Measurements from ENCODE around the gene GLB1L2.

DNA sequence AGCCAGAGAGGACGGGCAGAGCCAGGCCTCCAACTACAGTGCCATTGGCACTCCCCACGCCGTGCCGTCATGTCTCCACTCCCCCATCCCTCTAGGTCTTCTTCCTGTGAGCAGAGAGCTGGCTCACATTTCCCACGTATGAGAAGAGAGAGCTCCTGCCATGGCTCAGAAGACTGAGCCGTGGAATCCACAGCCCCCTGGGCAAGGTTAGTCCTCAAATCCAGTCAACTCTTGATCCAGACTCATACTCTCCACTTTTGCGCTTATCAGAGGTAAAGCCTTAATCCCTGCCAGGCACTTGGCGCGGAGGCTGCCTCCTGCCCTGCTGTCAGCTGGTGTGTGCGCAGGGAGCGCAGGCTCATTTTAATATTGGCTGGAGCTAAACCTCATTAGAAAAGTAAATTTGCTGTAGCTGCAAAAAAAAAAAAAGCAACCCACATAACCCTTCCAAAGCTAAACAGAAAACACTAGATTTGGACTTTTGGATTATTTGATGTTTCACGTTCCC lies 75.6 kb downstream of the GLB1L2 start:
- TF ChIP-seq, protein P1, sequence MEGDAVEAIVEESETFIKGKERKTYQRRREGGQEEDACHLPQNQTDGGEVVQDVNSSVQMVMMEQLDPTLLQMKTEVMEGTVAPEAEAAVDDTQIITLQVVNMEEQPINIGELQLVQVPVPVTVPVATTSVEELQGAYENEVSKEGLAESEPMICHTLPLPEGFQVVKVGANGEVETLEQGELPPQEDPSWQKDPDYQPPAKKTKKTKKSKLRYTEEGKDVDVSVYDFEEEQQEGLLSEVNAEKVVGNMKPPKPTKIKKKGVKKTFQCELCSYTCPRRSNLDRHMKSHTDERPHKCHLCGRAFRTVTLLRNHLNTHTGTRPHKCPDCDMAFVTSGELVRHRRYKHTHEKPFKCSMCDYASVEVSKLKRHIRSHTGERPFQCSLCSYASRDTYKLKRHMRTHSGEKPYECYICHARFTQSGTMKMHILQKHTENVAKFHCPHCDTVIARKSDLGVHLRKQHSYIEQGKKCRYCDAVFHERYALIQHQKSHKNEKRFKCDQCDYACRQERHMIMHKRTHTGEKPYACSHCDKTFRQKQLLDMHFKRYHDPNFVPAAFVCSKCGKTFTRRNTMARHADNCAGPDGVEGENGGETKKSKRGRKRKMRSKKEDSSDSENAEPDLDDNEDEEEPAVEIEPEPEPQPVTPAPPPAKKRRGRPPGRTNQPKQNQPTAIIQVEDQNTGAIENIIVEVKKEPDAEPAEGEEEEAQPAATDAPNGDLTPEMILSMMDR (conservative IDR thresholded peaks at IDR 0.05 in 1 of 2, IDR thresholded peaks at IDR 0.05 in 1 of 2; ENCODE audit: low read depth in 1 of 2, low read length in 2 of 2) = no peak
- TF ChIP-seq EZH2 (IDR thresholded peaks at IDR 0.05; ENCODE audit: low read length, missing control alignments) = no peak
